Hepatocyte (in vitro differentiated cells): ENCODE results near the gene UPF1. TPM values are rescaled to one million over a fixed set of nuclear protein-coding genes. Genes with fewer than 3 reads are reported as not detected.

Experiments used
- DNase-seq: peaks from one replicate; pipeline ENCODE4 v3.0.0-alpha.2; 2016; ENCODE audit warnings: low spot score
- H2AFZ ChIP-seq: fragments of 200-600 bp; sonication (generic); 2 replicates; pipeline ENCODE4 v1.6.0; 2016; ENCODE audit warnings: antibody characterized with exemption, mild to moderate bottlenecking
- H3K27ac ChIP-seq: fragments of 200-600 bp; sonication (generic); 2 replicates; pipeline ENCODE4 v1.5.1; 2016; ENCODE audit warnings: mild to moderate bottlenecking
- H3K27me3 ChIP-seq: fragments of 200-600 bp; sonication (generic); 2 replicates; pipeline ENCODE4 v1.6.1; 2016
- H3K36me3 ChIP-seq: fragments of 200-600 bp; sonication (generic); replicated peaks from 2 replicates; pipeline ENCODE4 v1.5.1; 2016; ENCODE audit warnings: low read depth; ENCODE audit not compliant: insufficient read depth
- H3K4me1 ChIP-seq: fragments of 200-600 bp; sonication (generic); 2 replicates; pipeline ENCODE4 v1.5.1; 2016; ENCODE audit warnings: mild to moderate bottlenecking, moderate library complexity; ENCODE audit not compliant: insufficient read depth
- H3K4me2 ChIP-seq: fragments of 200-600 bp; sonication (generic); 2 replicates; pipeline ENCODE4 v1.6.0; 2016
- H3K4me3 ChIP-seq: fragments of 200-600 bp; sonication (generic); 2 replicates; pipeline ENCODE4 v1.5.1; 2016; ENCODE audit warnings: mild to moderate bottlenecking
- H3K79me2 ChIP-seq: fragments of 200-600 bp; sonication (generic); 2 replicates; pipeline ENCODE4 v1.6.0; 2017; ENCODE audit warnings: mild to moderate bottlenecking
- H3K9me2 ChIP-seq: fragments of 200-600 bp; sonication (generic); replicated peaks from 2 replicates; pipeline ENCODE4 v1.6.0; 2017; ENCODE audit warnings: mild to moderate bottlenecking; ENCODE audit not compliant: insufficient read depth
- H3K9me3 ChIP-seq: fragments of 200-600 bp; sonication (generic); 2 replicates; pipeline ENCODE4 v1.5.1; 2016; ENCODE audit warnings: low read depth, mild to moderate bottlenecking
- H4K20me1 ChIP-seq: fragments of 200-600 bp; sonication (generic); 2 replicates; pipeline ENCODE4 v1.6.0; 2016; ENCODE audit warnings: mild to moderate bottlenecking; ENCODE audit not compliant: insufficient read depth, poor library complexity, severe bottlenecking
- EZH2 ChIP-seq: fragments of 200-600 bp; sonication (generic); IDR thresholded peaks from 2 replicates; pipeline ENCODE4 v1.6.1; 2016; ENCODE audit warnings: antibody characterized with exemption, mild to moderate bottlenecking, borderline replicate concordance
- EZH2phosphoT487 ChIP-seq: fragments of 200-600 bp; sonication (generic); IDR thresholded peaks from one replicate; pipeline ENCODE4 v1.6.1; 2018; ENCODE audit warnings: antibody characterized with exemption, mild to moderate bottlenecking, low read depth, moderate library complexity; ENCODE audit not compliant: unreplicated experiment, severe bottlenecking
- WGBS: methylation state at CpG from one replicate; pipeline ENCODE4 v1.1.6; 2016; ENCODE audit warnings: low lambda C conversion rate; ENCODE audit errors: missing lambda C conversion rate; 5-methylcytosine and 5-hydroxymethylcytosine counted together
- polyA plus RNA-seq: library from polyadenylated mRNA; unstranded; fragments of >200 nt; fragmentation: Nextera tagmentation; extraction: Ambion mirVana; gene quantifications from 2 replicates; pipeline ENCODE4 v1.2.1, GENCODE V29; 2016
- total RNA-seq: library from RNA; depleted of rRNA; stranded (reverse); fragments of >200 nt; gene quantifications from 2 replicates; pipeline ENCODE4 v1.2.3, GENCODE V29; 2014
- TF ChIP-seq, protein P1 (sequence below): fragments of 200-600 bp; sonication (generic); IDR thresholded peaks from 2 replicates; pipeline ENCODE4 v1.5.1; 2016; ENCODE audit warnings: antibody characterized with exemption, mild to moderate bottlenecking; ENCODE audit not compliant: poor library complexity

Gene UPF1
- total and polyA plus RNA-seq, 2 experiments from 2014 or later = 27.0 to 47.2 TPM

- no peaks in the 10 kb centered on the region for H3K4me1 ChIP-seq
- no peaks in the 10 kb centered on the region for H3K79me2 ChIP-seq
- H3K9me2 ChIP-seq = no peaks in the 10 kb centered on the region
- TF ChIP-seq, protein P1, sequence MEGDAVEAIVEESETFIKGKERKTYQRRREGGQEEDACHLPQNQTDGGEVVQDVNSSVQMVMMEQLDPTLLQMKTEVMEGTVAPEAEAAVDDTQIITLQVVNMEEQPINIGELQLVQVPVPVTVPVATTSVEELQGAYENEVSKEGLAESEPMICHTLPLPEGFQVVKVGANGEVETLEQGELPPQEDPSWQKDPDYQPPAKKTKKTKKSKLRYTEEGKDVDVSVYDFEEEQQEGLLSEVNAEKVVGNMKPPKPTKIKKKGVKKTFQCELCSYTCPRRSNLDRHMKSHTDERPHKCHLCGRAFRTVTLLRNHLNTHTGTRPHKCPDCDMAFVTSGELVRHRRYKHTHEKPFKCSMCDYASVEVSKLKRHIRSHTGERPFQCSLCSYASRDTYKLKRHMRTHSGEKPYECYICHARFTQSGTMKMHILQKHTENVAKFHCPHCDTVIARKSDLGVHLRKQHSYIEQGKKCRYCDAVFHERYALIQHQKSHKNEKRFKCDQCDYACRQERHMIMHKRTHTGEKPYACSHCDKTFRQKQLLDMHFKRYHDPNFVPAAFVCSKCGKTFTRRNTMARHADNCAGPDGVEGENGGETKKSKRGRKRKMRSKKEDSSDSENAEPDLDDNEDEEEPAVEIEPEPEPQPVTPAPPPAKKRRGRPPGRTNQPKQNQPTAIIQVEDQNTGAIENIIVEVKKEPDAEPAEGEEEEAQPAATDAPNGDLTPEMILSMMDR = no peak
- no peak for TF ChIP-seq EZH2phosphoT487
- 96% methylated on average over 21 of the region's 21 CpGs for WGBS
- no peak for DNase-seq
- no peaks in the 10 kb centered on the region for H3K9me3 ChIP-seq
- peaks cover 5% of the 10 kb centered on the region for H4K20me1 ChIP-seq
- H3K36me3 ChIP-seq = no peaks in the 10 kb centered on the region
- no peak overlapping the region for H3K4me3 ChIP-seq
- H3K27ac ChIP-seq = no peak overlapping the region
- H2AFZ ChIP-seq = no peak overlapping the region
- H3K27me3 ChIP-seq = no peaks in the 10 kb centered on the region
- no peak overlapping the region for H3K4me2 ChIP-seq
These were observed 27.3 kb downstream of the UPF1 start for GRCh38 chr19:18858906-18859646.

- Histone ChIP-seq H3K27ac (no peak overlapping the region), H3K4me1 (no peaks in the 10 kb centered on the region), H3K36me3 (no peaks in the 10 kb centered on the region), H3K9me3 (no peaks in the 10 kb centered on the region), H3K9me2 (no peaks in the 10 kb centered on the region), H3K4me2 (no peak overlapping the region), H2AFZ (no peak overlapping the region), H4K20me1 (no peaks in the 10 kb centered on the region), H3K79me2 (no peaks in the 10 kb centered on the region), H3K27me3 (no peaks in the 10 kb centered on the region), H3K4me3 (no peak overlapping the region)
- 95% methylated on average over 12 of the region's 12 CpGs for WGBS
- no peak for DNase-seq
- no peak for TF ChIP-seq EZH2phosphoT487
- TF ChIP-seq EZH2 = no peak
- TF ChIP-seq, protein P1 = no peak
These were observed 28.0 kb downstream of the UPF1 start for GRCh38 chr19:18859676-18860301.

DNA sequence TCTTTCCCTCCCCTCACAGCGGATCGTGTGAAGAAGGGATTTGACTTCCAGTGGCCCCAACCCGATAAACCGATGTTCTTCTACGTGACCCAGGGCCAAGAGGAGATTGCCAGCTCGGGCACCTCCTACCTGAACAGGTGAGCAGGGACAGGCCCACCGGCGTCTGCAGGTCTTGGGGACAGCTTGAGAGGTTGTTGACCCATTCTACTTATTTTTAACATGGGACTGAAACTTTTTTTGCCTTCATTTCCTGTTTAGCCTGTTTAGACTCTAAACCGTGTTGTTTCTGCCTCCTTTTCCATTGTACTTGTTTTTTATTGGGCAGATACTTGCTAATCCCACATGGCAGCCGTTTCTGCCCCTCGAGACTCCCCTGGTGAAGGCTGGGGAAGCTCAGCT, 28.5 kb downstream of the UPF1 start:
- Histone ChIP-seq H3K27ac (no peak overlapping the region), H3K4me2 (no peak overlapping the region), H4K20me1 (no peaks in the 10 kb centered on the region), H3K27me3 (no peaks in the 10 kb centered on the region), H3K36me3 (no peaks in the 10 kb centered on the region), H3K4me1 (no peaks in the 10 kb centered on the region), H3K9me3 (no peaks in the 10 kb centered on the region), H3K9me2 (no peaks in the 10 kb centered on the region), H3K79me2 (no peaks in the 10 kb centered on the region), H2AFZ (no peak overlapping the region), H3K4me3 (no peak overlapping the region)
- DNase-seq = no peak
- WGBS = 96% methylated on average over 11 of the region's 11 CpGs
- TF ChIP-seq EZH2phosphoT487 (no peak), EZH2 (no peak)

GRCh38 chr19:18860725-18861124, 29.0 kb downstream of the UPF1 start:
- Histone ChIP-seq H3K79me2 (no peaks in the 10 kb centered on the region), H3K9me3 (no peaks in the 10 kb centered on the region), H3K36me3 (no peaks in the 10 kb centered on the region), H3K27me3 (no peaks in the 10 kb centered on the region), H2AFZ (no peak overlapping the region), H4K20me1 (no peaks in the 10 kb centered on the region), H3K4me2 (no peak overlapping the region), H3K4me1 (no peaks in the 10 kb centered on the region), H3K27ac (no peak overlapping the region), H3K9me2 (no peaks in the 10 kb centered on the region), H3K4me3 (no peak overlapping the region)
- WGBS = 97% methylated on average over 17 of the region's 17 CpGs
- no peak for DNase-seq
- TF ChIP-seq EZH2 = no peak
- TF ChIP-seq EZH2phosphoT487 = no peak
- TF ChIP-seq, protein P1 = no peak
